GM18907 (cell line): ENCODE measurements around the gene TGFA.
A peak's percentile ranks its signal among the peaks of the same experiment; 100 is the strongest.

Experiments
- ATAC-seq: cut with Tn5 transposase; IDR thresholded peaks from one replicate; pipeline ENCODE4 v1.9.1; 2021; ENCODE audit warnings: mild to moderate bottlenecking, moderate library complexity; ENCODE audit not compliant: unreplicated experiment

Gene TGFA

DNA sequence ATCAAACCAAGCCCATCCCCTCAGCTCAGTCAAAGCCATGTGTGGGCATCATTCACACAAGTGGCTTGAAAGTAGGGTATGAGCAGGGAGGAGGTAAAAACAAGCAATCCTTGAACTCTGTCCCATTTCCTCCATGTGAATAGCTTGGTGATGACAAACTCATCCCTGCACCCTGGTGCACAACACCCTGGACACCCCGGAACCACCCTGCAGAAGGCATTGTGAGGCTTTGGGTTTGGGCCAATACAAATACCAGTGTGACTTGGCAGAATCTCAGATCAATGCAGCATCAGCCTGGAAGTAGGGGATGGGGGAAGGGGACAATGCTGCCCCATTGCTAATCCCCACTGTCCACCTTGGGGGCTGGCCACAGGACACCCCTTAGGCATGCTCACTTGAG, 28.6 kb downstream of the TGFA start:
- no peak for ATAC-seq

GRCh38 chr2:70523996-70524965, 29.3 kb downstream of the TGFA start:
- ATAC-seq: no peak

GRCh38 chr2:70523672-70523995, 30.0 kb downstream of the TGFA start:
- ATAC-seq: no peak

DNA sequence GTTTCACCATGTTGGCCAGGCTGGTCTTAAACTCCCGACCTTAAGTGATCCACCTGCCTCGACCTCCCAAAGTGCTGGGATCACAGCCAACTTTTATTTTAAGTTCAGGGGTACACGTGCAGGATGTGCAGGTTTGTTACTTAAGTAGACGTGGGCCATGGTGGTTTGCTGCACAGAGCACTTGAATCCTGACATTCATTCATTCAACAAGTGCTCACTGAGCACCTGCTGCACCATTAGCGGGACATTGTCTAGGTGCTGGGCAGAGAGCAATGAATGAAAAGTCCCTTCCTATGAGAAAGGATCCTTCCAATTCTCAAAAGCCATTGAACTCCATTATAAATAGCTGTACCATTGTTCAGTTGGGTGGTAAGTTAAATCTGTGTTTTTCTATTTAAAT, 31.0 kb downstream of the TGFA start:
- ATAC-seq: no peak

GRCh38 chr2:70520825-70521224, 32.8 kb downstream of the TGFA start:
- ATAC-seq: no peak

DNA sequence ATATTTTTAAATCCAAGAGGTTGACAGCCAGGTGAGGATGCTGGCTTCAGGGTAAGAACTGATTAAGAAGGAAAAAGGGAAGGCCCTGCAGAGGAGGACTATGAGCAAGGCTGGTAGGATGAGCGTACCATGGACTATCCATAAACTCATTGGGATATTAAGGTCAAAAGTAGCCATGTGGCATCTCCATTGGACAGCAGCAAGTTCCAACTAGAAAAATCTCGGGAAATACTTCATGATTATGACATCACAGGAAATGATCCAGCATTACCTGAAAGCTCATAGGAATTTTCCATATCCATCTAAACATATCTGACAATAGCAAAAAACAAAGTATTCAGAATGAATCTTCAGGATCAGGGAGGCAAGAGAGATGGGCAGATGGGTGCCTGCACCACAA, 34.2 kb downstream of the TGFA start:
- ATAC-seq: no peak

DNA sequence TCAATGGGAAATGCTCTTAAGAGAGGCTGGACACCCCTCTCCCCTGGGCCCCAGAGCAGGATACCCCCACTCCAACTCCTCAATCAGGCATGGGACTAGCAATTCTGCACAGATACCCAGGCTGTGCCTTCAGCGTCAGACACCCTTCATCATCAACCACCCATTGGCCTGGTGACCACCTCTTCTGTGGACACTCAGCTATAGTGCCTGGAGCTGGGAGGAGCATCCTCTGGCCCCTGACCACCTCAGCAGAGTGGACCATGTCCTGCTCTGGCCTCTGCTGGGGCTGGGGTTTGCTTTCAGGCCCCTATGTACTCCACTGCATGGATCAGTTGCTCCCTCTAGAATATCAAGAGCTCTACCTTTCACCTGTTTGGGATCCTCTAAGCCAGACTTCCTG, 35.1 kb downstream of the TGFA start:
- no peak for ATAC-seq

DNA sequence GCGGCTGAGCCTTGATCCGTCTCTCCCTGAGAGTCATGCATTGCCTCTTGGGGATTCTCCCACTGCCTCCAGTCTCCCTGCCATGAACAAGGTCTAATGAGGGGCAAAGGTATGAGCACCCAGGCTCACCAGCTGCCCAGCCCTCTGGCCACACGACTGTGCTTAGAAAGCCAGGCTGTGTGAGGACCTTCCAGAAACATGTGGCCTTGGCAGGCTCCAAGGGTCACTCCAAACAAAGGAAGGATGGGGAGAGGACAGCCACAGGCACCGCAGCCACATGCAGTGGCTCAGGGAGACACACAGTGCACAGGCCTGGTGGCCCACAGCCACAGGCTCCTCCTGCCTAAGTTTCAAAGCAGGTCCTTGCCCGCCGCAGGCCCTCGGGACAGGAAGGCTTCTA, 35.8 kb downstream of the TGFA start:
- ATAC-seq: no peak

GRCh38 chr2:70516596-70516995, 37.0 kb downstream of the TGFA start:
- peak; percentile 98 for ATAC-seq

GRCh38 chr2:70515938-70516337, 37.7 kb downstream of the TGFA start:
- no peak for ATAC-seq

DNA sequence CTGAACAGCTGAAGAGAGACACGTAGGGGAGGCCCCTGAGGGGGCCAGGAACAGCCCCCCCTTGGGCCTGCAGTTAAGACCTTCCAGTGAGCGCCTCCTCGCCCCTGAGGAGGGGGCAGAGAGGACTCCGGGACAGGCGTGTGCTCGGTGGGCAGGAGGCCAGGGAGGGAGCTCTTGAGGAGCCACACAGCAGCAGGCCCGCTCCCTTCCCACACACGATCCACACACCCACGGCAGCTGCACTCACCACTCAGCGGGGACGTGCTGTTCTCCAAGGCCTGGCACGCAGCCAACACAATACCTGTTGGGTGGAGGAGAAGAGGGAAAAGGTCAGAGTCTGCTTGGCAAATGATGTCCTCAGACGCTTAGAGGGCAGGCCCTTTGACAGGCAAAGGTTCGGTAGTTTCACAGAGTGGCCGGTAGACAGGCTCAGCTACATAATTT, 39.0 kb downstream of the TGFA start:
- ATAC-seq: no peak

GRCh38 chr2:70513738-70514137, 39.9 kb downstream of the TGFA start:
- ATAC-seq: no peak

- ATAC-seq: no peak
Measured at GRCh38 chr2:70511971-70512729, 41.5 kb downstream of the TGFA start.

- no peak for ATAC-seq
Measured at GRCh38 chr2:70510313-70510712, 43.3 kb downstream of the TGFA start.

DNA sequence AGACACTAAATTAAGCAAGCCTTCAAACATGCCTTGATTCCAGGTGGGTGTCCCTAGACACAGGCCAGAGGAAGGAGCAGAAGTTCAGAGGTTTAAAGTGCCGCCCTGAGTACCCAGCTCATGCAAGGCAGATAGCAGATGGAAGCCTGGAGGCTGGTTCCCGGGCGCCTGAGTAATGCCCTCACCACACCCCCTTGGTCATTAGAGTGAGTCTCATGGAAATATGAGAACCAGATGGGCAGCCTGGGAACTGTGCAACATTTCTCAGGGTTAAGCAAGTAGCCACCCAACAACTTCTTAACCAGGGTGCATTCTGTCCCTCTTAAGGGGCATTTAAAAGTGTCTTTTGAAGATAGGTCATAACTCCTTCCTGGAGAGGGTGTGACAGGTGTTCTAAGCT, 44.1 kb downstream of the TGFA start:
- ATAC-seq: no peak

DNA sequence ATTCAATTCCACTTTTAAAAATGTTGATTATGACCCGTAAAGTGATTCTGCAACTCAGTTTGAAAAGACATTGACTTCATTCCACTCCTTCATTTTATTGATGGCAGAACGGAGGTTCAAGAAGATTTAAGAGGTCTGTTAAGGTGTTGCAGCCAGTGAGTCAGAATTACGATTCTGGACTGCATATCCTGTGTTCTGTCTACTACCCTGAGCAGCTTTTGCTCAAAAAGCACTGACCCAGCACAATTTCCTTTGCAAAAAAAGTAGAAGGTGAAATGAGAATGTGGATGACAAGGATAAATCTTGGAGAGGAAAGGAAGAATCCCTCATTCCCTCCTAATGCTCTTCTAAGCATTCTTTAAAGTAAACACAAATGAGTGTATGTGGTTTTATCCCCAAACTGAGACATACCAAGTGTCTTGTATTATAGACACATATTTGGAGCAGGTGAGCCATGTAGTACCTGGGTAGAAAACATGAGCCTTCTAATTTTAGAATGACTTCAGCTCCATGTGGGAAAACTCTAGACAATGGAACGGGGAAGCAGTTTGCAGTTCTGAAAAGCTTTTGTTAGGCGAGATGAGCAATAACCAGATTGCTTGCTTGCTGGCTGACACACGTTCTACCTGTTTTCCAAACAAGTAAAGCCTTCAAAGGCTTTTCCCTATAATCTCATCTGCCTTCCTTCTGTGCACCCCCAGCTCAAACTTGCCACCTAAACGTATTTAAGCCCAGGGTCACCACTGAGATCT, 44.7 kb downstream of the TGFA start:
- no peak for ATAC-seq

GRCh38 chr2:70505613-70506391, 47.8 kb downstream of the TGFA start:
- no peak for ATAC-seq

DNA sequence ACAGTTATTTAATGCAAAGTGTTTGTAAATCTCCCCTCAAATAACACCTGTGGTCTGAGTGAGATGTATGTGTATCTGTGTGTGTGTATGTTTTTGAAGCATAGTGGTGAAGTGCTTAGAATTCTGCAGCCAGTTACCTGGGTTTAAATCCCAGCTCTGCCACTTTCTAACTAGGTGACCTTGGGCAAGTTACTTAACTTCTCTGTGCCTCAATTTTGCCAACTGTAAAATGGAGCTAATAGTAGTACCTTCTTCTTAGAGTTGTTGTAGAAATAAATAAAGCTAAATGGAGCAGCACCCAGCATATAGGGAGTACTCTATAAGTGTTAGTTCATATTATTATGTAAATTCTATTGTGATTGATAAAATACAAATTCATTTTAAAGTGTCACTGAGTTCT, 48.9 kb downstream of the TGFA start:
- ATAC-seq: no peak

- no peak for ATAC-seq
Measured at GRCh38 chr2:70503896-70504295, 49.7 kb downstream of the TGFA start.

- no peak for ATAC-seq
Measured at GRCh38 chr2:70501728-70502127, 51.9 kb downstream of the TGFA start.

- no peak for ATAC-seq
Measured at GRCh38 chr2:70501215-70501614, 52.4 kb downstream of the TGFA start.
